ENCODE results near the gene MVB12A.

DNA sequence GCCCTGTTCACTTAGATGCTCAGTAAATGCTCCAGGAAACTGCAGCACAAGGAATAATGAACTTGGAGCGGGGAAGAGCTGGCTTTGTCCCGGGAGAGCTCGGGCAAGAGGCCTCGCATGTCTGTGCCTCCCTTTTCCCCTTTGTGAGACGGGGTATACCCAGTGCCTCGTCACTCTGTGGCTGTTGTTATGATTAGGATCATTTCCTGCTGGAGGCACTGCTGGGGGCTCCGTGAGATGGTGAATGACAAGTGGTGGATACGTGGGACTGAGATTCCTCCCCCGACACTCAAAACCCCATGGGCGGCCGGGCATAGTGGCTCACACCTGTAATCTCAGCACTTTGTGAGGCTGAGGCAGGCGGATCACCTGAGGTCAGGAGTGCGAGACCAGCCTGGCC, 41.6 kb upstream of the MVB12A start:
- TF ChIP-seq, protein P1, sequence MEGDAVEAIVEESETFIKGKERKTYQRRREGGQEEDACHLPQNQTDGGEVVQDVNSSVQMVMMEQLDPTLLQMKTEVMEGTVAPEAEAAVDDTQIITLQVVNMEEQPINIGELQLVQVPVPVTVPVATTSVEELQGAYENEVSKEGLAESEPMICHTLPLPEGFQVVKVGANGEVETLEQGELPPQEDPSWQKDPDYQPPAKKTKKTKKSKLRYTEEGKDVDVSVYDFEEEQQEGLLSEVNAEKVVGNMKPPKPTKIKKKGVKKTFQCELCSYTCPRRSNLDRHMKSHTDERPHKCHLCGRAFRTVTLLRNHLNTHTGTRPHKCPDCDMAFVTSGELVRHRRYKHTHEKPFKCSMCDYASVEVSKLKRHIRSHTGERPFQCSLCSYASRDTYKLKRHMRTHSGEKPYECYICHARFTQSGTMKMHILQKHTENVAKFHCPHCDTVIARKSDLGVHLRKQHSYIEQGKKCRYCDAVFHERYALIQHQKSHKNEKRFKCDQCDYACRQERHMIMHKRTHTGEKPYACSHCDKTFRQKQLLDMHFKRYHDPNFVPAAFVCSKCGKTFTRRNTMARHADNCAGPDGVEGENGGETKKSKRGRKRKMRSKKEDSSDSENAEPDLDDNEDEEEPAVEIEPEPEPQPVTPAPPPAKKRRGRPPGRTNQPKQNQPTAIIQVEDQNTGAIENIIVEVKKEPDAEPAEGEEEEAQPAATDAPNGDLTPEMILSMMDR (IDR thresholded peaks at IDR 0.05) = no peak
- TF ChIP-seq EP300 (IDR thresholded peaks at IDR 0.05) = no peak
